GM23338 (cell line): ENCODE results near the gene ITPR3. TPM values are rescaled to one million over a fixed set of nuclear protein-coding genes. Genes with fewer than 3 reads are reported as not detected.

Experiments
- ATAC-seq: fragments of 200-7000 bp; cut with Tn5 transposase; 3 replicates; pipeline ENCODE4 v1.9.1; 2020
- DNase-seq: peaks from one replicate; pipeline ENCODE4 v3.0.0-alpha.2; 2015; ENCODE audit warnings: low spot score
- H2AFZ ChIP-seq: fragments of 200-600 bp; sonication (generic); 2 replicates; pipeline ENCODE4 v1.8.0; 2016; ENCODE audit warnings: antibody characterized with exemption, mild to moderate bottlenecking, moderate library complexity
- H3F3A ChIP-seq: fragments of 200-600 bp; sonication (generic); replicated peaks from 2 replicates; pipeline ENCODE4 v1.8.0; 2017; ENCODE audit warnings: antibody characterized with exemption, mixed run types, low read depth
- H3K27ac ChIP-seq: fragments of 200-600 bp; sonication (generic); 2 replicates; pipeline ENCODE4 v1.6.1; 2016; ENCODE audit warnings: low read depth
- H3K27me3 ChIP-seq: fragments of 200-600 bp; sonication (generic); 2 replicates; pipeline ENCODE4 v1.8.0; 2016; ENCODE audit warnings: mild to moderate bottlenecking, mixed run types, moderate library complexity; ENCODE audit not compliant: insufficient read depth
- H3K36me3 ChIP-seq: fragments of 200-600 bp; sonication (generic); 2 replicates; pipeline ENCODE4 v1.8.0; 2016; ENCODE audit warnings: mild to moderate bottlenecking; ENCODE audit not compliant: insufficient read depth
- H3K4me1 ChIP-seq: fragments of 200-600 bp; sonication (generic); 2 replicates; pipeline ENCODE4 v1.8.0; 2016; ENCODE audit warnings: mild to moderate bottlenecking, moderate library complexity; ENCODE audit not compliant: insufficient read depth
- H3K4me2 ChIP-seq: fragments of 200-600 bp; sonication (generic); 2 replicates; pipeline ENCODE4 v1.7.1; 2017; ENCODE audit warnings: mixed run types
- H3K4me3 ChIP-seq: fragments of 200-600 bp; sonication (generic); 2 replicates; pipeline ENCODE4 v1.6.1; 2016; ENCODE audit warnings: mixed run types
- H3K79me2 ChIP-seq: fragments of 200-600 bp; sonication (generic); replicated peaks from 2 replicates; pipeline ENCODE4 v1.8.0; 2017; ENCODE audit warnings: mild to moderate bottlenecking; ENCODE audit not compliant: insufficient read depth
- H3K9me2 ChIP-seq: fragments of 200-600 bp; sonication (generic); 2 replicates; pipeline ENCODE4 v1.8.0; 2017; ENCODE audit not compliant: insufficient read depth
- H4K20me1 ChIP-seq: fragments of 200-600 bp; sonication (generic); replicated peaks from 2 replicates; pipeline ENCODE4 v1.8.0; 2017; ENCODE audit warnings: mild to moderate bottlenecking; ENCODE audit not compliant: insufficient read depth
- H3K27ac Mint-ChIP-seq: 2 replicates; pipeline ENCODE4 v1.8.0; 2020; ENCODE audit warnings: inconsistent platforms, mild to moderate bottlenecking, moderate library complexity, mixed read lengths
- H3K27me3 Mint-ChIP-seq: 3 replicates; pipeline ENCODE4 v1.8.0; 2022; ENCODE audit warnings: low read depth, mild to moderate bottlenecking, moderate library complexity, mixed read lengths, inconsistent platforms; ENCODE audit not compliant: insufficient read depth, poor library complexity
- H3K36me3 Mint-ChIP-seq: 3 replicates; pipeline ENCODE4 v1.8.0; 2021; ENCODE audit warnings: low read depth, mild to moderate bottlenecking, inconsistent platforms, moderate library complexity, mixed read lengths
- H3K4me1 Mint-ChIP-seq: 3 replicates; pipeline ENCODE4 v1.8.0; 2020; ENCODE audit warnings: mild to moderate bottlenecking, inconsistent platforms, mixed read lengths
- H3K4me3 Mint-ChIP-seq: 3 replicates; pipeline ENCODE4 v1.8.0; 2021; ENCODE audit warnings: moderate library complexity, mild to moderate bottlenecking, inconsistent platforms, mixed read lengths
- H3K9me3 Mint-ChIP-seq: 3 replicates; pipeline ENCODE4 v1.8.0; 2020; ENCODE audit warnings: moderate library complexity, mild to moderate bottlenecking, inconsistent platforms, mixed read lengths
- CTCF ChIP-seq, 2 experiments: fragments of 200-600 bp in 1 of 2; sonication (generic) in 1 of 2; conservative IDR thresholded peaks; 2 replicates each; pipeline versions ENCODE4 v1.5.1 to v1.6.1; 2016 to 2017; ENCODE audit warnings: antibody characterized with exemption in 2 of 2, low read depth in 2 of 2, mild to moderate bottlenecking in 2 of 2, moderate library complexity in 1 of 2
- EZH2phosphoT487 ChIP-seq: fragments of 200-600 bp; sonication (generic); IDR thresholded peaks from one replicate; pipeline ENCODE4 v1.8.1; 2018; ENCODE audit warnings: antibody characterized with exemption; ENCODE audit not compliant: unreplicated experiment
- NANOG ChIP-seq: IDR thresholded peaks from 2 replicates; pipeline ENCODE4 v1.6.1; 2016; ENCODE audit warnings: antibody characterized with exemption, borderline replicate concordance
- STAT1 ChIP-seq: IDR thresholded peaks from one replicate; pipeline ENCODE4 v1.6.1; 2016; ENCODE audit warnings: antibody characterized with exemption; ENCODE audit not compliant: unreplicated experiment
- ZNF114 ChIP-seq: fragments of 250-450 bp; sonication (Bioruptor Pico); IDR thresholded peaks from 2 replicates; pipeline ENCODE4 v1.5.0; 2020; ENCODE audit warnings: mild to moderate bottlenecking, moderate library complexity
- polyA plus RNA-seq: library from polyadenylated mRNA; unstranded; fragments of >200 nt; fragmentation: Nextera tagmentation; extraction: Ambion mirVana; gene quantifications from 2 replicates; pipeline ENCODE4 v1.2.1, GENCODE V29; 2016
- total RNA-seq: library from RNA; depleted of rRNA; stranded (reverse); fragments of >200 nt; shearing (Covaris generic); gene quantifications from 2 replicates; pipeline ENCODE4 v1.2.3, GENCODE V29; 2014
- TF ChIP-seq, protein P1 (sequence below): fragments of 250-450 bp; sonication (Bioruptor Pico); IDR thresholded peaks from 2 replicates; pipeline ENCODE4 v1.5.0; 2020; ENCODE audit warnings: mild to moderate bottlenecking, moderate library complexity

Gene ITPR3
- total and polyA plus RNA-seq, 2 experiments from 2014 or later, result 7.3 to 31.9 TPM

DNA sequence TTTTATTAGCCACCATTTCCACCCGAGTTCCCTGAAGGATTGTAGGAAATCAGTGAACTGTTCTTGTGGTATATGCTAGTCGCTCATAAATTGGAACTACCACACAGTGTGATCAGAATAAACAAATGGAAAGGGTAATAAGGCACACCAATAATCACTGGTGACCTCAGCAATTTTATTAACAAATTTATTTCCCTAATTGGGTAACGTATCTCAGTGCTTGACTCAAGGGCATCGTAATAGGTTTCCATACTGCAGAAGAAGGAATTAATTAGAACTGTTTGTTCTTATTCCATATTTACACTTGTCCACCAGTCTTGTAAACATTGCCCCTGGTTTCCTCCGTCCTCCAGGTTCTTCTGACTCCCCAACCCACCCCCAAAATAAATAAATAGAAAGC, 100.4 kb downstream of the ITPR3 start (continued):
- TF ChIP-seq, protein P1, sequence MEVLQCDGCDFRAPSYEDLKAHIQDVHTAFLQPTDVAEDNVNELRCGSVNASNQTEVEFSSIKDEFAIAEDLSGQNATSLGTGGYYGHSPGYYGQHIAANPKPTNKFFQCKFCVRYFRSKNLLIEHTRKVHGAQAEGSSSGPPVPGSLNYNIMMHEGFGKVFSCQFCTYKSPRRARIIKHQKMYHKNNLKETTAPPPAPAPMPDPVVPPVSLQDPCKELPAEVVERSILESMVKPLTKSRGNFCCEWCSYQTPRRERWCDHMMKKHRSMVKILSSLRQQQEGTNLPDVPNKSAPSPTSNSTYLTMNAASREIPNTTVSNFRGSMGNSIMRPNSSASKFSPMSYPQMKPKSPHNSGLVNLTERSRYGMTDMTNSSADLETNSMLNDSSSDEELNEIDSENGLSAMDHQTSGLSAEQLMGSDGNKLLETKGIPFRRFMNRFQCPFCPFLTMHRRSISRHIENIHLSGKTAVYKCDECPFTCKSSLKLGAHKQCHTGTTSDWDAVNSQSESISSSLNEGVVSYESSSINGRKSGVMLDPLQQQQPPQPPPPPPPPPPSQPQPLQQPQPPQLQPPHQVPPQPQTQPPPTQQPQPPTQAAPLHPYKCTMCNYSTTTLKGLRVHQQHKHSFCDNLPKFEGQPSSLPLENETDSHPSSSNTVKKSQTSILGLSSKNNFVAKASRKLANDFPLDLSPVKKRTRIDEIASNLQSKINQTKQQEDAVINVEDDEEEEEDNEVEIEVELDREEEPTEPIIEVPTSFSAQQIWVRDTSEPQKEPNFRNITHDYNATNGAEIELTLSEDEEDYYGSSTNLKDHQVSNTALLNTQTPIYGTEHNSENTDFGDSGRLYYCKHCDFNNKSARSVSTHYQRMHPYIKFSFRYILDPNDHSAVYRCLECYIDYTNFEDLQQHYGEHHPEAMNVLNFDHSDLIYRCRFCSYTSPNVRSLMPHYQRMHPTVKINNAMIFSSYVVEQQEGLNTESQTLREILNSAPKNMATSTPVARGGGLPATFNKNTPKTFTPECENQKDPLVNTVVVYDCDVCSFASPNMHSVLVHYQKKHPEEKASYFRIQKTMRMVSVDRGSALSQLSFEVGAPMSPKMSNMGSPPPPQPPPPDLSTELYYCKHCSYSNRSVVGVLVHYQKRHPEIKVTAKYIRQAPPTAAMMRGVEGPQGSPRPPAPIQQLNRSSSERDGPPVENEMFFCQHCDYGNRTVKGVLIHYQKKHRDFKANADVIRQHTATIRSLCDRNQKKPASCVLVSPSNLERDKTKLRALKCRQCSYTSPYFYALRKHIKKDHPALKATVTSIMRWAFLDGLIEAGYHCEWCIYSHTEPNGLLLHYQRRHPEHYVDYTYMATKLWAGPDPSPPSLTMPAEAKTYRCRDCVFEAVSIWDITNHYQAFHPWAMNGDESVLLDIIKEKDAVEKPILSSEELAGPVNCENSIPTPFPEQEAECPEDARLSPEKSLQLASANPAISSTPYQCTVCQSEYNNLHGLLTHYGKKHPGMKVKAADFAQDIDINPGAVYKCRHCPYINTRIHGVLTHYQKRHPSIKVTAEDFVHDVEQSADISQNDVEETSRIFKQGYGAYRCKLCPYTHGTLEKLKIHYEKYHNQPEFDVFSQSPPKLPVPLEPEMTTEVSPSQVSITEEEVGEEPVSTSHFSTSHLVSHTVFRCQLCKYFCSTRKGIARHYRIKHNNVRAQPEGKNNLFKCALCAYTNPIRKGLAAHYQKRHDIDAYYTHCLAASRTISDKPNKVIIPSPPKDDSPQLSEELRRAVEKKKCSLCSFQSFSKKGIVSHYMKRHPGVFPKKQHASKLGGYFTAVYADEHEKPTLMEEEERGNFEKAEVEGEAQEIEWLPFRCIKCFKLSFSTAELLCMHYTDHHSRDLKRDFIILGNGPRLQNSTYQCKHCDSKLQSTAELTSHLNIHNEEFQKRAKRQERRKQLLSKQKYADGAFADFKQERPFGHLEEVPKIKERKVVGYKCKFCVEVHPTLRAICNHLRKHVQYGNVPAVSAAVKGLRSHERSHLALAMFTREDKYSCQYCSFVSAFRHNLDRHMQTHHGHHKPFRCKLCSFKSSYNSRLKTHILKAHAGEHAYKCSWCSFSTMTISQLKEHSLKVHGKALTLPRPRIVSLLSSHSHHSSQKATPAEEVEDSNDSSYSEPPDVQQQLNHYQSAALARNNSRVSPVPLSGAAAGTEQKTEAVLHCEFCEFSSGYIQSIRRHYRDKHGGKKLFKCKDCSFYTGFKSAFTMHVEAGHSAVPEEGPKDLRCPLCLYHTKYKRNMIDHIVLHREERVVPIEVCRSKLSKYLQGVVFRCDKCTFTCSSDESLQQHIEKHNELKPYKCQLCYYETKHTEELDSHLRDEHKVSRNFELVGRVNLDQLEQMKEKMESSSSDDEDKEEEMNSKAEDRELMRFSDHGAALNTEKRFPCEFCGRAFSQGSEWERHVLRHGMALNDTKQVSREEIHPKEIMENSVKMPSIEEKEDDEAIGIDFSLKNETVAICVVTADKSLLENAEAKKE (CRISPR knock-in tag), result no peak

- DNase-seq, result no peak
- Mint-ChIP-seq H3K27ac (no peak overlapping the region), H3K36me3 (no peaks in the 10 kb centered on the region), H3K27me3 (peaks cover 5% of the 10 kb centered on the region), H3K4me1 (peaks cover 25% of the 10 kb centered on the region), H3K4me3 (no peak overlapping the region), H3K9me3 (no peaks in the 10 kb centered on the region)
- Histone ChIP-seq H3K4me1 (no peaks in the 10 kb centered on the region), H3K4me3 (no peak overlapping the region), H3K27me3 (no peaks in the 10 kb centered on the region), H3K27ac (no peak overlapping the region), H3K4me2 (no peak overlapping the region), H3F3A (no peaks in the 10 kb centered on the region), H3K9me2 (no peaks in the 10 kb centered on the region), H3K36me3 (no peaks in the 10 kb centered on the region), H2AFZ (no peak overlapping the region), H3K79me2 (no peaks in the 10 kb centered on the region), H4K20me1 (no peaks in the 10 kb centered on the region)
- TF ChIP-seq NANOG (no peak), EZH2phosphoT487 (no peak), STAT1 (no peak), ZNF114 (CRISPR knock-in tag) (no peak), CTCF (conservative IDR thresholded peaks at IDR 0.05; ENCODE audit: low read depth in 2 of 2) (no peak)
- no peak for ATAC-seq
Measured at GRCh38 chr6:33722103-33722623, 101.0 kb downstream of the ITPR3 start.
